HepG2 (cell line): ENCODE data around the gene FASLG.
"Not testable (repeated sequence)": the region's sequence is repeated elsewhere in the genome, so short reads cannot be mapped to it uniquely, and the experiment has no call there.

Experiments
- ATF1 ChIP-seq: IDR thresholded peaks from 2 replicates; pipeline ENCODE4 v1.6.1; 2016; ENCODE audit warnings: mild to moderate bottlenecking, control low read depth
- ATF6 ChIP-seq: sonication (generic); formaldehyde crosslinking; conservative IDR thresholded peaks from 2 replicates; pipeline ENCODE4 v1.4.0; 2020; ENCODE audit warnings: missing genetic modification reagents
- CBFB ChIP-seq: sonication (generic); formaldehyde crosslinking; IDR thresholded peaks from 2 replicates; pipeline ENCODE4 v1.4.0; 2020; ENCODE audit warnings: missing genetic modification reagents
- NFAT5 ChIP-seq: sonication (generic); formaldehyde crosslinking; IDR thresholded peaks from 2 replicates; pipeline ENCODE4 v1.4.0; 2020; ENCODE audit warnings: missing genetic modification reagents
- POLR2A ChIP-seq, 2 experiments: IDR thresholded peaks; 2 replicates each; pipeline ENCODE4 v1.6.1; 2011; ENCODE audit warnings: low read depth in 2 of 2, low read length in 2 of 2, mild to moderate bottlenecking in 1 of 2, moderate library complexity in 1 of 2; ENCODE audit not compliant: insufficient read depth in 1 of 2
- RBFOX2 ChIP-seq: fragments of 200-400 bp; formaldehyde crosslinking; IDR thresholded peaks from 2 replicates; pipeline ENCODE4 v1.6.1; 2017; ENCODE audit warnings: low read depth, mild to moderate bottlenecking, low read length
- REL ChIP-seq: sonication (generic); formaldehyde crosslinking; conservative IDR thresholded peaks from 2 replicates; pipeline ENCODE4 v1.8.0; 2022; ENCODE audit warnings: mild to moderate bottlenecking, missing genetic modification reagents, moderate library complexity
- SUZ12 ChIP-seq: fragments of 150-350 bp; IDR thresholded peaks from 2 replicates; pipeline ENCODE4 v1.6.1; 2014; ENCODE audit warnings: low read depth, low read length
- TFAP4 ChIP-seq: sonication (generic); IDR thresholded peaks from 2 replicates; pipeline ENCODE4 v1.6.1; 2016; ENCODE audit warnings: low read depth, borderline replicate concordance
- THAP7 ChIP-seq: sonication (generic); formaldehyde crosslinking; IDR thresholded peaks from 2 replicates; pipeline ENCODE4 v1.8.1; 2023; ENCODE audit warnings: mild to moderate bottlenecking, missing genetic modification reagents
- ZNF883 ChIP-seq: sonication (generic); formaldehyde crosslinking; IDR thresholded peaks from 2 replicates; pipeline ENCODE4 v1.5.1; 2020; ENCODE audit warnings: mild to moderate bottlenecking, missing genetic modification reagents; ENCODE audit errors: not compliant biosample characterization
- TF ChIP-seq, protein P1 (sequence below): sonication (generic); formaldehyde crosslinking; conservative IDR thresholded peaks from 2 replicates; pipeline ENCODE4 v1.4.0; 2020; ENCODE audit warnings: missing genetic modification reagents
- TF ChIP-seq, protein P2 (sequence below): sonication (generic); formaldehyde crosslinking; IDR thresholded peaks from 2 replicates; pipeline ENCODE4 v1.8.0; 2022; ENCODE audit warnings: missing genetic modification reagents, mild to moderate bottlenecking, moderate library complexity, borderline replicate concordance
- TF ChIP-seq, protein P3 (sequence below): sonication (generic); formaldehyde crosslinking; IDR thresholded peaks from 2 replicates; pipeline ENCODE4 v1.5.0; 2020; ENCODE audit warnings: mild to moderate bottlenecking, missing genetic modification reagents, moderate library complexity

DNA sequence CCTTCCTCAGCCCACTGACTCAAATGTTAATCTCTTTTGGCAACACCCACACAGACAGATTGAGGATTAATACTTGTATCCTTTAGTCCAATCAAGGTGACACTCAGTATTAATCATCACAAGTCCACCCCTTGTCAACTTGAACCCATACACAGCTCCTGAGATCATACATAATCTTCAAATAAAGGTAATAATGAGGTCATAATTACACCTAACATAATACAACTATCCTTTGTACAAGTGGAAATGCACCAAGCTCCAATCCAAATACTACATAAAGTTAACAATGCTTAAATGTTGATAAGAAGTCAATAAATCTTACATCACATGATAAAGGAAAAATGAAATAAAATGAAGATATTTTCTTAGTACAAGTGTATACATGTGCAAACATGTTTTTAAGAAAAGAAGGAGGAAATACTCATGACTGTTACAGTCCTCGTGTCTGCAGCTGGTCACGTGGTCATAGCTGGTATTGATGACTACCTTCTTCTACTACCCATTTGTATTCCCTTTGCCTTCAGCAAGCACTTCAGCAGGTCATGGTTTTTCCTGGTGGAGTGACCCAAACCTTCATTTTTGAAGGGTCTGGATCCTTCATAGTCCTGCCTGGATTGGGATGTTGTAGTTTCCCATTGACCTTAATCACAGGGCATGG, 29.7 kb downstream of the FASLG start:
- not testable (repeated sequence) for TF ChIP-seq CBFB (CRISPR knock-in tag); ATF1 (CRISPR knock-in tag); ZNF883 (CRISPR knock-in tag); THAP7 (CRISPR knock-in tag); NFAT5 (CRISPR knock-in tag); POLR2A (IDR thresholded peaks at IDR 0.05; ENCODE audit: insufficient read depth in 1 of 2, low read depth in 2 of 2, low read length in 2 of 2); TFAP4; REL (CRISPR knock-in tag); RBFOX2; ATF6 (CRISPR knock-in tag); SUZ12
- TF ChIP-seq, protein P1, sequence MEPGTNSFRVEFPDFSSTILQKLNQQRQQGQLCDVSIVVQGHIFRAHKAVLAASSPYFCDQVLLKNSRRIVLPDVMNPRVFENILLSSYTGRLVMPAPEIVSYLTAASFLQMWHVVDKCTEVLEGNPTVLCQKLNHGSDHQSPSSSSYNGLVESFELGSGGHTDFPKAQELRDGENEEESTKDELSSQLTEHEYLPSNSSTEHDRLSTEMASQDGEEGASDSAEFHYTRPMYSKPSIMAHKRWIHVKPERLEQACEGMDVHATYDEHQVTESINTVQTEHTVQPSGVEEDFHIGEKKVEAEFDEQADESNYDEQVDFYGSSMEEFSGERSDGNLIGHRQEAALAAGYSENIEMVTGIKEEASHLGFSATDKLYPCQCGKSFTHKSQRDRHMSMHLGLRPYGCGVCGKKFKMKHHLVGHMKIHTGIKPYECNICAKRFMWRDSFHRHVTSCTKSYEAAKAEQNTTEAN (CRISPR knock-in tag), result not testable (repeated sequence)
- TF ChIP-seq, protein P2, sequence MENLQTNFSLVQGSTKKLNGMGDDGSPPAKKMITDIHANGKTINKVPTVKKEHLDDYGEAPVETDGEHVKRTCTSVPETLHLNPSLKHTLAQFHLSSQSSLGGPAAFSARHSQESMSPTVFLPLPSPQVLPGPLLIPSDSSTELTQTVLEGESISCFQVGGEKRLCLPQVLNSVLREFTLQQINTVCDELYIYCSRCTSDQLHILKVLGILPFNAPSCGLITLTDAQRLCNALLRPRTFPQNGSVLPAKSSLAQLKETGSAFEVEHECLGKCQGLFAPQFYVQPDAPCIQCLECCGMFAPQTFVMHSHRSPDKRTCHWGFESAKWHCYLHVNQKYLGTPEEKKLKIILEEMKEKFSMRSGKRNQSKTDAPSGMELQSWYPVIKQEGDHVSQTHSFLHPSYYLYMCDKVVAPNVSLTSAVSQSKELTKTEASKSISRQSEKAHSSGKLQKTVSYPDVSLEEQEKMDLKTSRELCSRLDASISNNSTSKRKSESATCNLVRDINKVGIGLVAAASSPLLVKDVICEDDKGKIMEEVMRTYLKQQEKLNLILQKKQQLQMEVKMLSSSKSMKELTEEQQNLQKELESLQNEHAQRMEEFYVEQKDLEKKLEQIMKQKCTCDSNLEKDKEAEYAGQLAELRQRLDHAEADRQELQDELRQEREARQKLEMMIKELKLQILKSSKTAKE (CRISPR knock-in tag), result not testable (repeated sequence)
- TF ChIP-seq, protein P3, sequence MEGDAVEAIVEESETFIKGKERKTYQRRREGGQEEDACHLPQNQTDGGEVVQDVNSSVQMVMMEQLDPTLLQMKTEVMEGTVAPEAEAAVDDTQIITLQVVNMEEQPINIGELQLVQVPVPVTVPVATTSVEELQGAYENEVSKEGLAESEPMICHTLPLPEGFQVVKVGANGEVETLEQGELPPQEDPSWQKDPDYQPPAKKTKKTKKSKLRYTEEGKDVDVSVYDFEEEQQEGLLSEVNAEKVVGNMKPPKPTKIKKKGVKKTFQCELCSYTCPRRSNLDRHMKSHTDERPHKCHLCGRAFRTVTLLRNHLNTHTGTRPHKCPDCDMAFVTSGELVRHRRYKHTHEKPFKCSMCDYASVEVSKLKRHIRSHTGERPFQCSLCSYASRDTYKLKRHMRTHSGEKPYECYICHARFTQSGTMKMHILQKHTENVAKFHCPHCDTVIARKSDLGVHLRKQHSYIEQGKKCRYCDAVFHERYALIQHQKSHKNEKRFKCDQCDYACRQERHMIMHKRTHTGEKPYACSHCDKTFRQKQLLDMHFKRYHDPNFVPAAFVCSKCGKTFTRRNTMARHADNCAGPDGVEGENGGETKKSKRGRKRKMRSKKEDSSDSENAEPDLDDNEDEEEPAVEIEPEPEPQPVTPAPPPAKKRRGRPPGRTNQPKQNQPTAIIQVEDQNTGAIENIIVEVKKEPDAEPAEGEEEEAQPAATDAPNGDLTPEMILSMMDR (CRISPR knock-in tag), result not testable (repeated sequence)
